Measurements from ENCODE around the gene TSPAN31. TPM values are rescaled to one million over a fixed set of nuclear protein-coding genes. Genes with fewer than 3 reads are reported as not detected.

Gene TSPAN31
- total and polyA plus RNA-seq, 8 donors, result 10.1 to 46.8 (median 19.4) TPM

GRCh38 chr12:57733928-57734327, 10.9 kb upstream of the TSPAN31 start:
- WGBS, 5 donors, result 76 to 81% (median 78%) methylated on average over 6 of the region's 6 CpGs
- peaks cover 28 to 37% (median 36%) of the 10 kb centered on the region in 4 donors for H3K4me1 ChIP-seq

GRCh38 chr12:57734591-57734990, 10.2 kb upstream of the TSPAN31 start:
- DNase-seq, result no peak
- no peak overlapping the region for H3K4me3 ChIP-seq
- no peaks in the 10 kb centered on the region for H3K9me3 ChIP-seq
- peaks cover 16 to 93% (median 52%) of the 10 kb centered on the region in 3 donors for H3K27me3 ChIP-seq
- intact Hi-C loops (cut with DNase I; ENCODE audit: low total_unique reads), result no loop called here
- TF ChIP-seq POLR2A (IDR thresholded peaks at IDR 0.05), result no peak
- no peak for TF ChIP-seq CTCF (IDR thresholded peaks at IDR 0.05)
- no peak for TF ChIP-seq EP300 (IDR thresholded peaks at IDR 0.05)
- TF ChIP-seq POLR2AphosphoS5 (IDR thresholded peaks at IDR 0.05), result no peak
- peaks cover 0 to 42% (median 2%) of the 10 kb centered on the region in 4 donors for H3K36me3 ChIP-seq
- H3K4me1 ChIP-seq, result peaks cover 32 to 43% (median 38%) of the 10 kb centered on the region in 4 donors
- no peak overlapping the region for H3K27ac ChIP-seq
- 73 to 83% (median 80%) methylated on average over 4 of the region's 4 CpGs for WGBS, 5 donors

More at GRCh38 chr12:57733928-57734327, 10.9 kb upstream of the TSPAN31 start:
- intact Hi-C loops (cut with DNase I; ENCODE audit: low total_unique reads), result no loop called here
- TF ChIP-seq POLR2A (IDR thresholded peaks at IDR 0.05), result no peak
- no peak for TF ChIP-seq CTCF (IDR thresholded peaks at IDR 0.05)
- no peak for TF ChIP-seq POLR2AphosphoS5 (IDR thresholded peaks at IDR 0.05)
- TF ChIP-seq EP300 (IDR thresholded peaks at IDR 0.05), result no peak
- Histone ChIP-seq H3K4me3 (no peak overlapping the region), H3K27me3 (peaks cover 16 to 89% (median 45%) of the 10 kb centered on the region in 3 donors), H3K9me3 (no peaks in the 10 kb centered on the region), H3K27ac (no peak overlapping the region), H3K36me3 (peaks cover 0 to 42% (median 2%) of the 10 kb centered on the region in 4 donors)
- DNase-seq, result no peak

- WGBS, 5 donors, result 15 to 28% (median 18%) methylated on average over 4 to 8 of the region's 8 CpGs
- Histone ChIP-seq H3K27me3 (peaks cover 16 to 96% (median 59%) of the 10 kb centered on the region in 3 donors), H3K36me3 (peaks cover 0 to 39% (median 2%) of the 10 kb centered on the region in 4 donors), H3K9me3 (no peaks in the 10 kb centered on the region), H3K27ac (no peak overlapping the region), H3K4me3 (no peak overlapping the region), H3K4me1 (peaks cover 32 to 46% (median 41%) of the 10 kb centered on the region in 4 donors)
- intact Hi-C loops (cut with DNase I; ENCODE audit: low total_unique reads), result no loop called here
- TF ChIP-seq POLR2AphosphoS5 (IDR thresholded peaks at IDR 0.05) (no peak), POLR2A (IDR thresholded peaks at IDR 0.05) (no peak), EP300 (IDR thresholded peaks at IDR 0.05) (no peak), CTCF (IDR thresholded peaks at IDR 0.05) (no peak)
- DNase-seq, result peak in 1 of 2 donors; percentile 61
Observed at GRCh38 chr12:57735198-57735855, 9.5 kb upstream of the TSPAN31 start.

GRCh38 chr12:57735952-57736740, 8.7 kb upstream of the TSPAN31 start:
- peaks cover 0 to 31% (median 2%) of the 10 kb centered on the region in 4 donors for H3K36me3 ChIP-seq
- H3K4me3 ChIP-seq, result peak overlapping the region in 2 of 4 donors; percentile 11 to 13
- TF ChIP-seq POLR2AphosphoS5 (IDR thresholded peaks at IDR 0.05) (no peak), CTCF (IDR thresholded peaks at IDR 0.05) (no peak), POLR2A (IDR thresholded peaks at IDR 0.05) (no peak), EP300 (IDR thresholded peaks at IDR 0.05) (no peak)
- peaks cover 32 to 53% (median 41%) of the 10 kb centered on the region in 4 donors for H3K4me1 ChIP-seq
- intact Hi-C loops (cut with DNase I; ENCODE audit: low total_unique reads), result no loop called here
- DNase-seq, result peak in 1 of 2 donors; percentile 74
- peaks cover 16 to 96% (median 62%) of the 10 kb centered on the region in 3 donors for H3K27me3 ChIP-seq
- 15 to 36% (median 21%) methylated on average over 41 to 49 of the region's 49 CpGs for WGBS, 5 donors
- H3K9me3 ChIP-seq, result no peaks in the 10 kb centered on the region
- no peak overlapping the region for H3K27ac ChIP-seq

Data from stomach (tissue), 9 donors.